DND-41 (cell line): ENCODE measurements around the gene FLNC.

Experiments used
- ATAC-seq: fragments of 200-7000 bp; cut with Tn5 transposase; 3 replicates; pipeline ENCODE4 v1.9.1; 2021; ENCODE audit warnings: low read depth; ENCODE audit not compliant: insufficient read depth
- DNase-seq: peaks from one replicate; pipeline ENCODE4 v3.0.0-alpha.2; 2020
- H2AFZ ChIP-seq: 2 replicates; pipeline ENCODE4 v1.6.0; 2012; ENCODE audit warnings: low read depth, low read length
- H3K27ac ChIP-seq: 2 replicates; pipeline ENCODE4 v1.5.1; 2012; ENCODE audit warnings: low read length, inconsistent platforms
- H3K27me3 ChIP-seq: fragments of 200-600 bp; sonication (generic); 2 replicates; pipeline ENCODE4 v1.6.0; 2012; ENCODE audit warnings: low read length, mild to moderate bottlenecking, inconsistent platforms; ENCODE audit not compliant: insufficient read depth, poor library complexity
- H3K36me3 ChIP-seq: 2 replicates; pipeline ENCODE4 v1.5.1; 2012; ENCODE audit warnings: low read length, inconsistent platforms; ENCODE audit not compliant: insufficient read depth
- H3K4me1 ChIP-seq: 2 replicates; pipeline ENCODE4 v1.5.1; 2012; ENCODE audit warnings: mild to moderate bottlenecking, low read length; ENCODE audit not compliant: insufficient read depth
- H3K4me2 ChIP-seq: 2 replicates; pipeline ENCODE4 v1.6.0; 2012; ENCODE audit warnings: mild to moderate bottlenecking, moderate library complexity, low read length, inconsistent platforms; ENCODE audit not compliant: insufficient read depth
- H3K4me3 ChIP-seq, 2 experiments: fragments of 200-600 bp in 1 of 2; shearing (Covaris generic) in 1 of 2; 2 replicates each; pipeline ENCODE4 v1.5.1; 2012 to 2016; ENCODE audit warnings: inconsistent platforms in 2 of 2, low read length in 2 of 2, mild to moderate bottlenecking in 2 of 2, low read depth in 1 of 2, moderate library complexity in 1 of 2
- H3K79me2 ChIP-seq: 2 replicates; pipeline ENCODE4 v1.6.0; 2012; ENCODE audit warnings: low read length, inconsistent platforms; ENCODE audit not compliant: insufficient read depth
- H3K9ac ChIP-seq: 2 replicates; pipeline ENCODE4 v1.6.0; 2012; ENCODE audit warnings: low read depth, mild to moderate bottlenecking, inconsistent platforms, low read length, moderate library complexity
- H3K9me3 ChIP-seq: 2 replicates; pipeline ENCODE4 v1.5.1; 2012; ENCODE audit warnings: low read length, moderate library complexity, mild to moderate bottlenecking, inconsistent platforms; ENCODE audit not compliant: insufficient read depth, severe bottlenecking
- H4K20me1 ChIP-seq: 2 replicates; pipeline ENCODE4 v1.6.0; 2012; ENCODE audit warnings: low read length; ENCODE audit not compliant: insufficient read depth
- CTCF ChIP-seq: IDR thresholded peaks from 2 replicates; pipeline ENCODE4 v1.5.1; 2012; ENCODE audit warnings: borderline replicate concordance, low read length, moderate library complexity, mild to moderate bottlenecking; ENCODE audit not compliant: poor library complexity, severe bottlenecking; ENCODE audit errors: extremely low read depth
- EZH2 ChIP-seq: IDR thresholded peaks from 3 replicates; pipeline ENCODE4 v1.6.1; 2012; ENCODE audit warnings: borderline replicate concordance, low read depth, mild to moderate bottlenecking, moderate library complexity, low read length, inconsistent platforms; ENCODE audit not compliant: severe bottlenecking

Gene FLNC

DNA sequence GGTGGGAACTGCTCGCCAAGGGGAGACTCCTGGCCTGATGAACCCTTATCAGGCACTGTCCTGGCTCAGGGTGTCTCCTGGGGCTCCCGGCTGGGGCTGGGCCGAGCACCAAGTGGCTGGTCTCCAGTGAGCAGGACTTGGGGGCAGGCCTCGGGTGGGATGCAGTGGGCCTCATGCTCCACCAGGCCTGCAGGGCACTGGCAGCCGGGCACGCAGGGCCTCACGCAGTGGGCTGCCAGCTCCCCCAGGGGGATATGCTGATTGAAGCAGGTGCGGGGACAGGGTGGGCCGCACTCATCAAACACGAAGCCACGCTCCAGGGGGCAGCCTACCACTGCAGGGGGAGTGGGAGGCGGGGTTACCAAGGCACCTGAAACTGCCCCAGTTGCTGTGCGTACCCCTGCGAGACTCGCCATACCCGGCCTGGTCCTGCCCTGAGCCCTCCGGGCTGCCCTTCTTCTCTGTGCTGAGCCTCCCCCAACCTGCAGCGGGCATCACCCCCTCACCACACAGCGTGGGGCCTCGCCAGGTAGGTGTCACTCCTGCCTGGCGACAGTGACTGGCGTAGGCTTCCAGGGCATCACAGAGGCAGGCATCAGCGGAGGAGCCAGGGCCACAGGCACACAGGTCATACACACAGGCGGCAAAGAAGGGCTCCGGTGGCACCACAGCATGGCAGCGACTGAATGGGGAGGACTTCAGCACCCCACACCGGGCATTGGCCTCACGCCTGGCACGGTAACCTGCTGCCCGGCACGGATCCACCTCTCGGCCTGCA, 47.0 kb downstream of the FLNC start:
- Histone ChIP-seq H3K4me2 (no peak overlapping the region), H4K20me1 (no peaks in the 10 kb centered on the region), H3K4me1 (0 out of 2 replicates have a peak, but pooled peaks cover 4% of the 10 kb centered on the region), H3K9me3 (no peaks in the 10 kb centered on the region), H3K4me3 (no peak overlapping the region), H2AFZ (no peak overlapping the region), H3K9ac (no peak overlapping the region), H3K27ac (no peak overlapping the region), H3K27me3 (no peaks in the 10 kb centered on the region), H3K36me3 (no peaks in the 10 kb centered on the region), H3K79me2 (no peaks in the 10 kb centered on the region)
- ATAC-seq (no peak), DNase-seq (no peak)
- TF ChIP-seq EZH2 (no peak), CTCF (no peak)

GRCh38 chr7:128877756-128878120, 47.5 kb downstream of the FLNC start:
- no peak overlapping the region for H3K4me3 ChIP-seq
- H2AFZ ChIP-seq: no peak overlapping the region
- TF ChIP-seq CTCF: no peak
- H3K4me1 ChIP-seq: 0 out of 2 replicates have a peak, but pooled peaks cover 4% of the 10 kb centered on the region
- ATAC-seq (no peak), DNase-seq (no peak)
- H3K27me3 ChIP-seq: no peaks in the 10 kb centered on the region
- no peak overlapping the region for H3K4me2 ChIP-seq
- H4K20me1 ChIP-seq: no peaks in the 10 kb centered on the region
- no peaks in the 10 kb centered on the region for H3K9me3 ChIP-seq
- H3K36me3 ChIP-seq: no peaks in the 10 kb centered on the region
- H3K27ac ChIP-seq: no peak overlapping the region
- no peaks in the 10 kb centered on the region for H3K79me2 ChIP-seq
- no peak overlapping the region for H3K9ac ChIP-seq

DNA sequence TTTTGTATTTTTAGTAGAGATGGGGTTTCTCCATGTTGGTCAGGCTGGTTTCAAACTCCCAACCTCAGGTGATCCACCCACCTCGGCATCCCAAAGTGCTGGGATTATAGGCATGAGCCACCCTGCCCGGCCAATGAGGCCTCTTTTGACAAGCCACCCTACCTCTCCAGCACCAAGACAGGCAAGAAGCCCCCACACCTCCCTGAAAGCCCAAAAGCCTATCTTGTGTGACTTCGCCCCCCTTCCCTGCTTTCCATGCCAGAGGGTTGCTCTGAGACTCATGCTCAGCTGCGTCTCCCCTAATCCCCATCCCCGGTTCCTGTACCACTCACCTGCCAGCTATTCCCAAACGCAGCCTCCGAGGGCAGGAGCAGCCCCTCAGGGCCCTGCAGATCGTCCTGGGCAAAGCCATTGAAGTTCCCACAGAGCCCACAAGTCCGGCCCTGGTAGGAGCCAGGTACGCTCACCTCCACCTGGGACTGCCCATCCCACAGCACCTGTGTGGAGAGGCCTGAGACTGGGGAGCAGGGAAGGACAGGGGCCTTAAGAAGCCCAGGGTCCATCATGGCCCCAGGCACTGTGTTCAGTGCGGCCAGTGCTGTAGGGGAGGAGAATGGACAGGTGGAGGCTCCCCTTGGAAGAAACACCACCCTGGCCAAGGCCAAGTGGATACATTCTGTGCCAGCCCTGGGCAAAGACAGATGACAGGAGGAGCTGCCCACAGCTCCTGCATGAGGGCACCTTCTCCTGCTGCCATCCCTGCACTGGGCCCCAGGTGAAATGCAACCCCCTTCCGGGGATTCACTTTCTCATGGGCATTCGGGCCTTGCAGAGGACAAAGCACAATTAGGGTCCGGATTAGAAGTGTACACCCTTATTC, 48.3 kb downstream of the FLNC start:
- H3K4me2 ChIP-seq: no peak overlapping the region
- no peak overlapping the region for H3K27ac ChIP-seq
- no peaks in the 10 kb centered on the region for H3K79me2 ChIP-seq
- TF ChIP-seq EZH2 (no peak), CTCF (no peak)
- H4K20me1 ChIP-seq: no peaks in the 10 kb centered on the region
- no peaks in the 10 kb centered on the region for H3K9me3 ChIP-seq
- H3K4me1 ChIP-seq: 0 out of 2 replicates have a peak, but pooled peaks cover 4% of the 10 kb centered on the region
- H3K27me3 ChIP-seq: no peaks in the 10 kb centered on the region
- no peak for DNase-seq
- H3K9ac ChIP-seq: no peak overlapping the region
- no peaks in the 10 kb centered on the region for H3K36me3 ChIP-seq
- no peak overlapping the region for H3K4me3 ChIP-seq
- no peak overlapping the region for H2AFZ ChIP-seq
- ATAC-seq: no peak
